CD4-positive, CD25-positive, alpha-beta regulatory T cell (primary cell): ENCODE results near the gene WIPI1. TPM values are rescaled to one million over a fixed set of nuclear protein-coding genes. Genes with fewer than 3 reads are reported as not detected.

Experiments used
- ATAC-seq, 2 donors: fragments of 150-1000 bp; cut with Tn5 transposase; one replicate each; pipeline ENCODE4 v1.10.0; 2021; ENCODE audit warnings: low read depth in 2 of 2, moderate number of reproducible peaks in 2 of 2, moderate library complexity in 1 of 2
- DNase-seq, 3 donors: peaks; one replicate each; pipeline versions ENCODE4 v3.0.0 to v3.0.0-alpha.2; 2012 to 2022; ENCODE audit warnings: mixed read lengths in 1 of 3
- H3K27ac ChIP-seq: one replicate; pipeline ENCODE4 v1.7.0; 2013; ENCODE audit warnings: mild to moderate bottlenecking, low read length; ENCODE audit not compliant: insufficient read depth, poor library complexity, severe bottlenecking
- H3K27me3 ChIP-seq: one replicate; pipeline ENCODE4 v1.7.0; 2013; ENCODE audit warnings: low read length; ENCODE audit not compliant: control insufficient read depth, insufficient read depth
- H3K36me3 ChIP-seq: one replicate; pipeline ENCODE4 v1.7.0; 2013; ENCODE audit warnings: mild to moderate bottlenecking, low read length, moderate library complexity; ENCODE audit not compliant: control insufficient read depth, insufficient read depth
- H3K4me1 ChIP-seq: 2 replicates; pipeline ENCODE4 v1.7.0; 2013; ENCODE audit warnings: mild to moderate bottlenecking, low read length; ENCODE audit not compliant: insufficient read depth, control insufficient read depth, poor library complexity, severe bottlenecking
- H3K4me3 ChIP-seq: one replicate; pipeline ENCODE4 v1.7.0; 2013; ENCODE audit warnings: low read depth, mild to moderate bottlenecking, low read length, moderate library complexity
- H3K9me3 ChIP-seq, 2 experiments: 1 replicate in 1 of 2; 2 replicates in 1 of 2; pipeline ENCODE4 v1.7.0; 2013; ENCODE audit warnings: low read length in 2 of 2, mild to moderate bottlenecking in 1 of 2, moderate library complexity in 1 of 2; ENCODE audit not compliant: control insufficient read depth in 2 of 2
- H3K27ac Mint-ChIP-seq, 3 donors: one replicate each; pipeline ENCODE4 v1.8.0; 2020 to 2022; ENCODE audit warnings: mild to moderate bottlenecking in 3 of 3, mixed read lengths in 3 of 3, moderate library complexity in 2 of 3
- H3K27me3 Mint-ChIP-seq: one replicate; pipeline ENCODE4 v1.8.0; 2022; ENCODE audit warnings: mild to moderate bottlenecking, mixed read lengths
- H3K36me3 Mint-ChIP-seq: one replicate; pipeline ENCODE4 v1.8.0; 2020; ENCODE audit warnings: mixed read lengths
- H3K4me1 Mint-ChIP-seq, 4 donors: one replicate each; pipeline ENCODE4 v1.8.0; 2020 to 2022; ENCODE audit warnings: mixed read lengths in 4 of 4, mild to moderate bottlenecking in 1 of 4
- H3K4me3 Mint-ChIP-seq, 4 donors: one replicate each; pipeline ENCODE4 v1.8.0; 2020 to 2022; ENCODE audit warnings: mild to moderate bottlenecking in 4 of 4, mixed read lengths in 4 of 4, moderate library complexity in 3 of 4
- H3K9me3 Mint-ChIP-seq, 7 donors: one replicate each; pipeline ENCODE4 v1.8.0; 2020 to 2022; ENCODE audit warnings: mixed read lengths in 7 of 7, mild to moderate bottlenecking in 3 of 7, moderate library complexity in 2 of 7
- polyA plus RNA-seq, 4 donors: library from polyadenylated mRNA; unstranded; fragments of 300-500 nt; fragmentation: Illumina TruSeq; gene quantifications; one replicate each; pipeline ENCODE4 v1.2.3, GENCODE V29; 2021
- total RNA-seq: library from RNA; stranded (reverse); gene quantifications from one replicate; pipeline ENCODE4 v1.2.3, GENCODE V29; 2022

The WIPI1 gene
- total RNA-seq (5.1 TPM), polyA plus RNA-seq (1 to 10 TPM; 2.5 to 5.9 (median 5.2) TPM)

- peaks cover 25 to 52% (median 39%) of the 10 kb centered on the region in 4 donors for H3K4me1 Mint-ChIP-seq
- H3K27ac Mint-ChIP-seq = peak within 1 kb of the TSS; percentile 67 to 92 (median 91)
- peak within 1 kb of the TSS; percentile 82 for H3K27ac ChIP-seq
- no peaks in the 10 kb centered on the region for H3K27me3 ChIP-seq
- H3K27me3 Mint-ChIP-seq = no peaks in the 10 kb centered on the region
- no peak for DNase-seq
- H3K9me3 ChIP-seq = no peaks in the 10 kb centered on the region
- H3K4me3 Mint-ChIP-seq = peak within 1 kb of the TSS; percentile 83 to 95 (median 89)
- ATAC-seq = no peak
- H3K9me3 Mint-ChIP-seq = no peaks in the 10 kb centered on the region
- H3K36me3 Mint-ChIP-seq = peaks cover 4% of the 10 kb centered on the region
- H3K4me3 ChIP-seq = peak within 1 kb of the TSS; percentile 78
- peaks cover 52% of the 10 kb centered on the region for H3K4me1 ChIP-seq
- H3K36me3 ChIP-seq = no peaks in the 10 kb centered on the region
Measured at GRCh38 chr17:68457168-68457538, at the start of gene WIPI1. Gene WIPI1, minus strand, starts transcription at chr17:68457496. Its CDS starts 75 bp downstream, at chr17:68457421.

GRCh38 chr17:68505951-68506350 lies 48.7 kb upstream of the WIPI1 start:
- H3K9me3 Mint-ChIP-seq = peaks cover 0 to 2% (median 0%) of the 10 kb centered on the region in 7 donors
- H3K27ac ChIP-seq = no peak overlapping the region
- ATAC-seq = no peak

GRCh38 chr17:68501074-68501473 lies 43.8 kb upstream of the WIPI1 start:
- no peak for DNase-seq
- peaks cover 14 to 20% (median 17%) of the 10 kb centered on the region in 4 donors for H3K4me1 Mint-ChIP-seq
- H3K4me3 ChIP-seq = no peak overlapping the region
- H3K36me3 ChIP-seq = no peaks in the 10 kb centered on the region
- peaks cover 15% of the 10 kb centered on the region for H3K4me1 ChIP-seq
- peaks cover 8% of the 10 kb centered on the region for H3K27me3 Mint-ChIP-seq
- peaks cover 0 to 2% (median 0%) of the 10 kb centered on the region in 7 donors for H3K9me3 Mint-ChIP-seq
- no peak overlapping the region for H3K27ac ChIP-seq
- no peak overlapping the region for H3K4me3 Mint-ChIP-seq
- no peaks in the 10 kb centered on the region for H3K27me3 ChIP-seq
- H3K36me3 Mint-ChIP-seq = no peaks in the 10 kb centered on the region
- no peaks in the 10 kb centered on the region for H3K9me3 ChIP-seq
- ATAC-seq = no peak
- H3K27ac Mint-ChIP-seq = no peak overlapping the region

More at GRCh38 chr17:68505951-68506350, 48.7 kb upstream of the WIPI1 start:
- no peaks in the 10 kb centered on the region for H3K36me3 Mint-ChIP-seq
- Histone ChIP-seq H3K27me3 (no peaks in the 10 kb centered on the region), H3K4me1 (no peaks in the 10 kb centered on the region), H3K4me3 (no peak overlapping the region), H3K36me3 (no peaks in the 10 kb centered on the region), H3K9me3 (no peaks in the 10 kb centered on the region)
- peaks cover 6 to 10% (median 7%) of the 10 kb centered on the region in 4 donors for H3K4me1 Mint-ChIP-seq
- no peak overlapping the region for H3K4me3 Mint-ChIP-seq
- DNase-seq = no peak
- peaks cover 5% of the 10 kb centered on the region for H3K27me3 Mint-ChIP-seq
- H3K27ac Mint-ChIP-seq = peak overlapping the region in 1 of 3 donors; percentile 39

GRCh38 chr17:68499587-68499986 lies 42.3 kb upstream of the WIPI1 start:
- no peak overlapping the region for H3K27ac Mint-ChIP-seq
- Histone ChIP-seq H3K27ac (no peak overlapping the region), H3K4me3 (no peak overlapping the region), H3K36me3 (no peaks in the 10 kb centered on the region), H3K4me1 (peaks cover 15% of the 10 kb centered on the region), H3K9me3 (no peaks in the 10 kb centered on the region), H3K27me3 (no peaks in the 10 kb centered on the region)
- DNase-seq (no peak), ATAC-seq (no peak)
- peaks cover 14 to 20% (median 17%) of the 10 kb centered on the region in 4 donors for H3K4me1 Mint-ChIP-seq
- peaks cover 0 to 3% (median 0%) of the 10 kb centered on the region in 7 donors for H3K9me3 Mint-ChIP-seq
- H3K4me3 Mint-ChIP-seq = peak overlapping the region in 2 of 4 donors; percentile 35 to 48
- H3K36me3 Mint-ChIP-seq = no peaks in the 10 kb centered on the region
- peaks cover 17% of the 10 kb centered on the region for H3K27me3 Mint-ChIP-seq

DNA sequence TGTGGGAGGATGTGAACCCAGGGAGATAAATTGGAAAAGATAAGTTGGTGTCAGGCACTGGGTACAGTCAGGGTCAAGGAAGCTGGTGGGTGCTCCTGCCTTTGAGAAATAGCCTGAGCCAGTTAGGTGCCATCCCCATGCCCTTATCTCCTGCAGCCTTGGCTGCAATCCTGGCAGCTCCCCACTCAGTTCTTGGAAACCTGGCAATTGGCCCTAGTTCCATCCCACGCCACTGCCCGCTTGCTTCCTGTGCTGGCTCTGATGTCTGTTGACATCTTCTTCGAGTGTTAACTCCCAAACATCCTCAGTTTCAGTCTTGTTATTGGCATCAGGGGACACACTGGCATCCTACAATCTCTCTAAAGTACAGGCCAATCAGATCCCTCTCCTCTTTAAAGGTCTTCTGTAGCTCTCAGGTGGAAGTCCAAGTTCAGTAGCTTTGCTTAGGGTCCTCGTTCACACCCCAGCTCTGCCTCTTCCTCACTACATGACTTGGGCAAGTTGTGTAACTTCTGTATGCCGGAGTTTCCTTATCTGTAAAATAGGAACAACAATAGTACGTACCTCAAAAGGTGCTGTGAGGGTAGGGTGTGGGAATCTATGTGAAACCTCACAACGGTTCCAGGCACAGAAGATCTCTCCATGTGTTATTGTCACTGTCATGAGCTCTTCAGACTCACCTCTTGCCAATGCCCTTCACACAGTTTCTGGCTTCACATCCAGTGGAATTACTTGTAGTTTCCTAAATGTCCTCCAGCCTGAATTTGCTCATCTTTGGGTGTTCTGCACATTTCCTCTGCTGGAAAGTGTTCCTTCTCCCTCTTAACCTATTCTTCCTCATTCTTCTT lies 41.4 kb upstream of the WIPI1 start:
- peaks cover 0 to 3% (median 0%) of the 10 kb centered on the region in 7 donors for H3K9me3 Mint-ChIP-seq
- peak in 1 of 3 donors; percentile 22 for DNase-seq
- peak overlapping the region in 2 of 3 donors; percentile 79 to 83 for H3K27ac Mint-ChIP-seq
- H3K4me3 ChIP-seq = peak overlapping the region; percentile 80
- H3K27me3 Mint-ChIP-seq = peaks cover 18% of the 10 kb centered on the region
- H3K4me1 ChIP-seq = peaks cover 15% of the 10 kb centered on the region
- H3K9me3 ChIP-seq = no peaks in the 10 kb centered on the region
- no peaks in the 10 kb centered on the region for H3K36me3 ChIP-seq
- H3K4me1 Mint-ChIP-seq = peaks cover 14 to 20% (median 17%) of the 10 kb centered on the region in 4 donors
- H3K27me3 ChIP-seq = no peaks in the 10 kb centered on the region
- peak overlapping the region; percentile 48 to 75 (median 62) for H3K4me3 Mint-ChIP-seq
- ATAC-seq = no peak
- no peak overlapping the region for H3K27ac ChIP-seq
- H3K36me3 Mint-ChIP-seq = no peaks in the 10 kb centered on the region

DNA sequence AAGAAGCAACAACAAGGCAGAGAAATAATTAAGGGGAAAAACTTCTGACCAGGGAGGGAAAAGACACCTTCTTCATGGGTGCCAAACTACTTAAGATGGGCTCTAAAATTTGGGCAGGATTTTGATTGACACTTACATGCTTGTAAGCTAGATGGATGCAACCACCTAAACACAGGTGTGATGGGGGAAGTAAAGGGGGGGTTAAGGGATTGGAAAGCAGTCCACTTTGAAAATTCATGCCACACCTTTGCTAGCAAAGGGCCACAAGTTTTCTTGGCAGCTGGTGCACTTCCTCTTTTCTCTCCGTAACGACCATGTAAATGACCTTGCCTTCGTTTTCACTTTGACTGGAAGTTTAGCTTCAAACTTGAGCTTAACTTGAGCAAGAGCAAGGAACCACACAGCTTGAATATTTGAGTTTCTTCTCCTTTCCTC lies 40.6 kb upstream of the WIPI1 start:
- H3K4me3 ChIP-seq = peak overlapping the region; percentile 80
- peak in 1 of 2 donors; percentile 44 for ATAC-seq
- H3K4me1 Mint-ChIP-seq = peaks cover 14 to 20% (median 17%) of the 10 kb centered on the region in 4 donors
- peak overlapping the region; percentile 48 to 75 (median 62) for H3K4me3 Mint-ChIP-seq
- H3K27ac Mint-ChIP-seq = peak overlapping the region; percentile 15 to 83 (median 79)
- no peaks in the 10 kb centered on the region for H3K36me3 ChIP-seq
- H3K36me3 Mint-ChIP-seq = no peaks in the 10 kb centered on the region
- no peak overlapping the region for H3K27ac ChIP-seq
- H3K9me3 ChIP-seq = no peaks in the 10 kb centered on the region
- H3K9me3 Mint-ChIP-seq = peaks cover 0 to 3% (median 0%) of the 10 kb centered on the region in 7 donors
- peaks cover 22% of the 10 kb centered on the region for H3K27me3 Mint-ChIP-seq
- H3K4me1 ChIP-seq = peaks cover 15% of the 10 kb centered on the region
- H3K27me3 ChIP-seq = no peaks in the 10 kb centered on the region
- DNase-seq = peak in 1 of 3 donors; percentile 75

DNA sequence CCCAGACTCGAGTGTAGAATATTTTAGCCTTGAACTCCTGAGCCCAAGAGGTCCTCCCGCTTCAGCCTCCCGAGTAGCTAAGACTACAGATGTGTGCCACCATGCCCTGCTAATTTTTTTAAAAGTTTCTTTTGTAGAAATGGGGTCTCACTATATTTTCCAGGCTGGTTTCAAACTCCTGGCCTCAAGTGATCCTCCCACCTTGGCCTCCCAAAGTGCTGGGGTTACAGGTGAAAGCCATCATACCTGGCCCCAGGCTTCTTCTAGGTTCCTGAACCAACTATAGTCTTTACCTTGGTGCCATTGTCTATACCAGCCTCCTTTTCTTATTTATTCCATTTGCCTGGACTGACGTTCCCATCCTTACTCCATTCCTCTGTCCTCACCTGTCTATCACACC lies 37.8 kb upstream of the WIPI1 start:
- Mint-ChIP-seq H3K4me3 (no peak overlapping the region), H3K9me3 (peaks cover 0 to 3% (median 0%) of the 10 kb centered on the region in 7 donors), H3K27me3 (peaks cover 21% of the 10 kb centered on the region), H3K4me1 (peaks cover 14 to 20% (median 17%) of the 10 kb centered on the region in 4 donors), H3K36me3 (no peaks in the 10 kb centered on the region), H3K27ac (peak overlapping the region in 1 of 3 donors; percentile 1)
- Histone ChIP-seq H3K27ac (no peak overlapping the region), H3K27me3 (peaks cover 2% of the 10 kb centered on the region), H3K4me3 (no peak overlapping the region), H3K4me1 (peaks cover 15% of the 10 kb centered on the region), H3K36me3 (no peaks in the 10 kb centered on the region), H3K9me3 (no peaks in the 10 kb centered on the region)
- DNase-seq (no peak), ATAC-seq (no peak)
